SU-DHL-6 (cell line): ENCODE results near the gene NIN.

Experiments
- H2AFZ ChIP-seq: fragments of 200-600 bp; sonication (generic); 2 replicates; pipeline ENCODE4 v1.6.1; 2014; ENCODE audit warnings: low read depth, mild to moderate bottlenecking, moderate library complexity, mixed read lengths, antibody characterized with exemption, low read length; ENCODE audit not compliant: severe bottlenecking
- H3F3A ChIP-seq: fragments of 200-600 bp; shearing (Covaris generic); 2 replicates; pipeline ENCODE4 v1.6.0; 2016; ENCODE audit warnings: antibody characterized with exemption, mild to moderate bottlenecking; ENCODE audit not compliant: insufficient read depth
- H3K27ac ChIP-seq: fragments of 200-600 bp; sonication (generic); 2 replicates; pipeline ENCODE4 v1.5.1; 2016; ENCODE audit warnings: low read depth, mild to moderate bottlenecking, low read length, moderate library complexity, mixed read lengths
- H3K27me3 ChIP-seq: fragments of 200-600 bp; sonication (generic), shearing (Covaris generic); 2 replicates; pipeline ENCODE4 v1.6.0; 2014; ENCODE audit warnings: mild to moderate bottlenecking, low read length
- H3K36me3 ChIP-seq: fragments of 200-600 bp; sonication (generic); 2 replicates; pipeline ENCODE4 v1.6.1; 2014; ENCODE audit warnings: mild to moderate bottlenecking, low read length, mixed read lengths
- H3K4me2 ChIP-seq: fragments of 300-600, 200-600 bp; shearing (Covaris generic), sonication (generic); 2 replicates; pipeline ENCODE4 v1.6.0; 2014; ENCODE audit warnings: low read length, low read depth, mild to moderate bottlenecking; ENCODE audit not compliant: poor library complexity, severe bottlenecking
- H3K4me3 ChIP-seq: fragments of 200-600 bp; sonication (generic); 2 replicates; pipeline ENCODE4 v1.5.1; 2014; ENCODE audit warnings: antibody characterized with exemption, low read length, mild to moderate bottlenecking, mixed read lengths; ENCODE audit not compliant: insufficient read depth, poor library complexity, severe bottlenecking
- H3K79me2 ChIP-seq: fragments of 200-600 bp; sonication (generic); 2 replicates; pipeline ENCODE4 v1.6.1; 2014; ENCODE audit warnings: mild to moderate bottlenecking, low read length, moderate library complexity; ENCODE audit not compliant: insufficient read depth
- H3K9ac ChIP-seq: fragments of 200-600 bp; sonication (generic); 2 replicates; pipeline ENCODE4 v1.7.0; 2014; ENCODE audit warnings: mild to moderate bottlenecking, low read length
- H3K9me2 ChIP-seq: fragments of 200-600 bp; sonication (generic); replicated peaks from 2 replicates; pipeline ENCODE4 v1.6.1; 2014; ENCODE audit warnings: low read length; ENCODE audit not compliant: insufficient read depth
- H3K9me3 ChIP-seq: fragments of 200-600 bp; sonication (generic); 2 replicates; pipeline ENCODE4 v1.6.1; 2014; ENCODE audit warnings: low read length, mixed read lengths; ENCODE audit not compliant: insufficient read depth
- H4K20me1 ChIP-seq: fragments of 200-600 bp; sonication (generic); 2 replicates; pipeline ENCODE4 v1.6.1; 2014; ENCODE audit warnings: low read depth, mild to moderate bottlenecking, antibody characterized with exemption, low read length, moderate library complexity, mixed read lengths
- CTCF ChIP-seq: fragments of 200-600 bp; sonication (generic); IDR thresholded peaks from one replicate; pipeline ENCODE4 v1.5.1; 2017; ENCODE audit warnings: antibody characterized with exemption, mild to moderate bottlenecking, low read length, moderate library complexity; ENCODE audit not compliant: insufficient read depth, poor library complexity, severe bottlenecking
- EZH2phosphoT487 ChIP-seq: fragments of 200-600 bp; sonication (generic), shearing (Covaris generic); conservative IDR thresholded peaks from 2 replicates; pipeline ENCODE4 v1.6.1; 2018; ENCODE audit warnings: mild to moderate bottlenecking, antibody characterized with exemption, low read length, moderate library complexity, mixed read lengths

Gene NIN

DNA sequence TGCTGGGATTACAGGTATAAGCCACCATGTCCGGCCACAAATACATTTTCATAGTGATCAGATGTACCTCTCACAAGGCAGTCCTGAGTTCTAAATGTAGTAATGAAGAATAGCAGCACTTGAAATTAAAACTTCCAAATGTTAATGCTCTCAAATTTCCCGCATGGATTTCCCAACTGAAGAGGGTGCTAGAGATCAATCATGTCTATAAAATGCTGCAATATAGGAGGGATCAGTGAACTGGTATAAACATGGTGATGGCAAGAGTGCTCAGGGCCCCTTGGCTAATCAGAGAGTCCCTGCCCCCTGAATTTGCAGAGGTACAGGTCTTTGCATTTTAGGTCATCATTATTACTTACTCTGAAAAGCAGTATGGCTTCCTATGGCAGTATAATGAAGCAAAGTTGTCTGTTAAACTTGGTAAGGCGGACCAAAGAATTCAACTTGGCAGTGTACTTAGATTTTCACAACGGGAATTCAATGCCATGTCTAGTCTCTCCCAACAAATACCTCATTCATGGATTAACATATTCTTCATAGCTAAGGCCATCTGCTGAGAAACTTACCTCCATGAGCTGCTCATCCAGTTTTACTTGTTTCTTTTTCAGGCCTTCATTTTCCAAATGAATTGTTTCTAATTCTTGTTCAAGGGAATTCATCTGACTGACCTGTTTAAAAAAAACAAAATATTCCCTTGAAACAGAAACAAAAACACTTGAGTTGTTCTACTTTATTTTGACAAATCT is 95.8 kb downstream of the NIN start:
- Histone ChIP-seq H2AFZ (no peak overlapping the region), H3F3A (no peaks in the 10 kb centered on the region), H3K79me2 (no peaks in the 10 kb centered on the region), H3K4me2 (no peak overlapping the region), H3K27me3 (no peaks in the 10 kb centered on the region), H3K27ac (no peak overlapping the region), H3K9me2 (no peaks in the 10 kb centered on the region), H3K4me3 (no peak overlapping the region), H4K20me1 (no peaks in the 10 kb centered on the region), H3K9ac (no peak overlapping the region), H3K9me3 (no peaks in the 10 kb centered on the region), H3K36me3 (peaks cover 51% of the 10 kb centered on the region)
- TF ChIP-seq EZH2phosphoT487 (no peak), CTCF (no peak)

- Histone ChIP-seq H4K20me1 (no peaks in the 10 kb centered on the region), H3K79me2 (no peaks in the 10 kb centered on the region), H3K4me3 (no peak overlapping the region), H3K9me3 (no peaks in the 10 kb centered on the region), H3F3A (no peaks in the 10 kb centered on the region), H3K9ac (no peak overlapping the region), H3K4me2 (no peak overlapping the region), H2AFZ (no peak overlapping the region), H3K27me3 (no peaks in the 10 kb centered on the region), H3K27ac (no peak overlapping the region), H3K36me3 (peaks cover 51% of the 10 kb centered on the region), H3K9me2 (no peaks in the 10 kb centered on the region)
- TF ChIP-seq EZH2phosphoT487 (no peak), CTCF (no peak)
Measured at GRCh38 chr14:50733494-50733893, 97.5 kb downstream of the NIN start.

- Histone ChIP-seq H3K4me3 (no peak overlapping the region), H4K20me1 (no peaks in the 10 kb centered on the region), H3K9me2 (no peaks in the 10 kb centered on the region), H3F3A (peaks cover 2% of the 10 kb centered on the region; the same call in 1 of the 2 replicates), H3K79me2 (no peaks in the 10 kb centered on the region), H3K36me3 (peaks cover 70% of the 10 kb centered on the region), H3K27me3 (no peaks in the 10 kb centered on the region), H3K9me3 (no peaks in the 10 kb centered on the region), H3K27ac (no peak overlapping the region), H3K4me2 (no peak overlapping the region), H3K9ac (no peak overlapping the region), H2AFZ (no peak overlapping the region)
- TF ChIP-seq EZH2phosphoT487 = no peak
- TF ChIP-seq CTCF = no peak
Measured at GRCh38 chr14:50728836-50729235, 102.1 kb downstream of the NIN start.
